NCI-H446 (cell line): ENCODE data around the gene CNGA3.
"Not testable (repeated sequence)": the region's sequence is repeated elsewhere in the genome, so short reads cannot be mapped to it uniquely, and the experiment has no call there.

ENCODE experiments used
- DNase-seq, 2 experiments: peaks; one replicate each; lab custom pipeline; 2025; lab: John Stamatoyannopoulos, UW

CNGA3 gene

GRCh38 chr2:98346311-98347236 lies at the start of gene CNGA3:
TSS of gene CNGA3 (plus strand) at chr2:98346456. CDS start at chr2:98369976, 23,520 bp downstream.
- DNase-seq: no peak

- no peak for DNase-seq
These were observed 48.2 kb upstream of the CNGA3 start for GRCh38 chr2:98297817-98298682.

GRCh38 chr2:98298683-98299164 lies 47.5 kb upstream of the CNGA3 start:
- DNase-seq: no peak

GRCh38 chr2:98299211-98299905 lies 46.9 kb upstream of the CNGA3 start:
- DNase-seq: no peak

GRCh38 chr2:98300141-98300874 lies 45.9 kb upstream of the CNGA3 start:
- no peak for DNase-seq

- DNase-seq: no peak
These were observed 44.8 kb upstream of the CNGA3 start for GRCh38 chr2:98301469-98301868.

- not testable (repeated sequence) for DNase-seq
These were observed 39.0 kb upstream of the CNGA3 start for GRCh38 chr2:98307131-98307696.

GRCh38 chr2:98308068-98308467 lies 38.2 kb upstream of the CNGA3 start:
- no peak for DNase-seq

- DNase-seq: no peak
These were observed 37.7 kb upstream of the CNGA3 start for GRCh38 chr2:98308532-98308931.

- DNase-seq: no peak
These were observed 36.7 kb upstream of the CNGA3 start for GRCh38 chr2:98309580-98309979.

- no peak for DNase-seq
These were observed 36.2 kb upstream of the CNGA3 start for GRCh38 chr2:98310010-98310409.

- DNase-seq: no peak
These were observed 35.2 kb upstream of the CNGA3 start for GRCh38 chr2:98311090-98311489.

- no peak for DNase-seq
These were observed 34.3 kb upstream of the CNGA3 start for GRCh38 chr2:98311771-98312545.

- no peak for DNase-seq
These were observed 32.6 kb upstream of the CNGA3 start for GRCh38 chr2:98313492-98314250.

- DNase-seq: no peak
These were observed 32.0 kb upstream of the CNGA3 start for GRCh38 chr2:98314251-98314650.

GRCh38 chr2:98315957-98316356 lies 30.3 kb upstream of the CNGA3 start:
- no peak for DNase-seq

GRCh38 chr2:98317214-98317613 lies 29.0 kb upstream of the CNGA3 start:
- DNase-seq: no peak

- not testable (repeated sequence) for DNase-seq
These were observed 26.1 kb upstream of the CNGA3 start for GRCh38 chr2:98320171-98320570.

GRCh38 chr2:98324181-98324580 lies 22.1 kb upstream of the CNGA3 start:
- no peak for DNase-seq
